Superior temporal gyrus (tissue), 1 donor: ENCODE data around the gene RAPGEF6.
"Not testable (repeated sequence)": the region's sequence is repeated elsewhere in the genome, so short reads cannot be mapped to it uniquely, and the experiment has no call there.

Source experiments
- DNase-seq: peaks from one replicate; pipeline ENCODE4 v3.0.0-alpha.2; 2016; ENCODE audit errors: extremely low spot score

RAPGEF6 gene

DNA sequence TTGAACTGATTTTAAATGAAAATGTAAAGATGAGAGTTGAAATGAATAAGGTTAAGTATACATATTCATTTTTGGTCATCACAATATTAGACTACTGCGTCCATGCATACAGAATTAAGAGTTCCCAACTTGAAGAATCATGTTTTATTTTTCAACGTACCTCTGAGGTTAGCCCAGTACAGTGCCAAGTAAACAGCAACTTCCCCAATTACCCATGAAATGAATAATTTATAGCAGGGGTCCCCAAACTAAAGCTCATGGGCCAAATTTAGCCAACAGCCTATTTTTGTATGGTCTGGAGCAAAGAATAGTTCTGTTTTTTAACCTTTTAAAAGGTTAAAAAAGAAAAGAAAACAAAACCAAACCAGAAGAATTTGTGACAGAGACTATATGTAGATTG, 203.2 kb downstream of the RAPGEF6 start:
- DNase-seq, result no peak

DNA sequence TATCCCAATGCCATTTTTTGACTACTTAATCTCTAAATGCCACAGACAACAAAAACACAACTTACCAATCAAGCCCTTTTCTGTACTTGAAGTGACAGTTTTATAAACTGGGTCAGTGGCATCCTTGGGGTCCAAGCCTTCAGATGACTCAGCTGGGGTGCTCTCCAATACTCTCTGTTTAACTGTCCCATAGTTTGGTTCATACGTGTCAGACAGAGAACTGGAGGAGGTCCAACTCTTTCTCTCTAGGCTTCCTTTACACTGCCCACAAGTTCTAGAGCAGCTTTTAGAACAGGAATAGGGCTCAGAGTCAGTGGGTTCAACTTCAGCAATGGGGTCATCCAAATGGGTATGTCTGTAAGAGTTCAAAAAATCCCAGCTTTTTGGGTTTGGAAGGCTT, 204.2 kb downstream of the RAPGEF6 start:
- DNase-seq, result no peak

- DNase-seq, result no peak
Observed at GRCh38 chr5:131426011-131426410, 209.0 kb downstream of the RAPGEF6 start.

GRCh38 chr5:131423056-131423455, 212.0 kb downstream of the RAPGEF6 start:
- DNase-seq, result peak; percentile 60

- no peak for DNase-seq
Observed at GRCh38 chr5:131419877-131420276, 215.2 kb downstream of the RAPGEF6 start.

DNA sequence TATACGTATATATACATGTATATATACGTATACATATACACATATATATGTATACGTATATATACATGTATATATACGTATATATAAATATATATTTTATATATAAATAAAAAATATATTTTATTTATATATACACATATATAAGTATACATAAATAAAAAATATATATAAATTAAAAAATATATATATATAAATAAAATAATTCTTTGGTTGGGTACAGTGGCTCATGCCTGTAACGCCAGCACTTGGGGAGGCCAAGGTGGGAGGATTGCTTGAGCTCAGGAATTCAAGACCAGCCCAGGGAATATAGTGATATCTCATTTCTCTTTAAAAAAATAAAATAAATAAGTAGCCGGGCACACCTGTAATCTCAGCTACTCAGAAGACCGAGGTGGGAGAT, 216.2 kb downstream of the RAPGEF6 start:
- DNase-seq, result no peak

DNA sequence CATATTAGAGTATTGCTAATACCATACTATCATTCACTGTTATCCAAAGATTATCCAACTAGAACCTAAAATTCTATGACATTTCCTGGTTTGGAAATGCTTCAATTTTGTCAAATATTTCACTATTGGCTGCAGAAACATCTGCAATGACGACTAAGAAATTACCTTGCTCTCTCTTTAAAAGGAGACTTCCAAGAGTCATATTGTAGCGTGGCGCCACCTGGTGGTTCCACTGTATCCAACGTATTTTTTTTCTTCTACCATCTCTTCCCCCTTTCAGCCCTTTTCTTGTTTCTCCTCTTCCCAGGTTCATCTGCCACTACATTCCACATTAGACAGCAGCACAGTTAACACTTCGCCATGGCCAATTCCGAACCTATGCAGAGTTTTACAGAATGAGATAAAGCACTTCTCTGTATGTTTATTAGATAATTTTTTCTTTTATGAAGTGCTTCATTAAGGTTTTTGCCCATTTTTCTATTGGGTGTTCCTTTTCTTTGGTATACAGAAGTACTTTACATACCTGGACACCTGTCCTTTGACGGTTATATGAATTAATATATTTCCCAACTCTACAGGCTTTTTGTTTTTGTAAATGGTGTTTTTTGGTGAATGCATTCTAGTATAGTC, 217.7 kb downstream of the RAPGEF6 start:
- peak; percentile 95 for DNase-seq

- DNase-seq, result no peak
Observed at GRCh38 chr5:131416729-131417128, 218.3 kb downstream of the RAPGEF6 start.

DNA sequence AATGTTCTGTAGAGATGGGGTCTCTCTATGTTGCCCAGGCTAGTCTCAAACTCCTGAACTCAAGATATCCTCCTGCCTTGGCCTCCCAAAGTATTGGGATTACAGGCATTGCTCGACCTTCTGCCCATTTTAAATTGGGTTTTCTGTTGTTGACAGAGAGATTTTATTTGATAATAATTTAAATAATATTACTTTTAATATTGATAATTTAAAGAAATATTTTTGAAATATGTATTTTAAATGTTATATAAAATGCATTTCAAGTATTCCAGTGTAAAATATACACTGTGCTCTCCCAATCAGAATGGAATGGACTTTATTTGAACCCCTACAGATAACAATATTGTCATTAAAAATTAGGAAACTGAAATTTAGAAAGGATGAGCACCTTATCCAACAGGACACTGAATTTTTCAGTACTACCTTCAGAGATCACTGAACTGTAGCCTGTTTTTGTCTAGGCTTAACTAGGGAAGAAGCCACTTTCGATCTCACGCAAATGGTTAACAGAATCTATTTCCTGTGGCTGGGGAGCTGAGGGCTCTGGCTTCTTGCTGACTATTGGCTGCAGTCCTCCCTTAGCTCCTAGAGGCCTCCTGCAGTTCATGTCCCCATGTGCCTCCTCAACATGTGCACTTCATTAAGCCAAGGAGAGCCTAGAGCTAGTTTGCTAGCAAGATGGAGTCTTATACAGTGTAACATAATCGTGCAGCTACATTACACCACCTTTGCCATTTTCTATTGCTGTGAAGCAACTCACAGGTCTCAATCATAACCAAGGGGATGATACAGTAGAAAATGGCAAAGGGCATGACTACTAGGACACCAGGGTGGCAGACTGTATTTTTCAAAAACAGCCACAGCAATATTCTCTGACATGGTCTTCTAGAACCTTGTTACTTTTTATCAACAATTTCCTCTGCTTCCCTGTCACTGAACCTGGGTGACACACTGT, 221.1 kb downstream of the RAPGEF6 start:
- DNase-seq, result no peak

DNA sequence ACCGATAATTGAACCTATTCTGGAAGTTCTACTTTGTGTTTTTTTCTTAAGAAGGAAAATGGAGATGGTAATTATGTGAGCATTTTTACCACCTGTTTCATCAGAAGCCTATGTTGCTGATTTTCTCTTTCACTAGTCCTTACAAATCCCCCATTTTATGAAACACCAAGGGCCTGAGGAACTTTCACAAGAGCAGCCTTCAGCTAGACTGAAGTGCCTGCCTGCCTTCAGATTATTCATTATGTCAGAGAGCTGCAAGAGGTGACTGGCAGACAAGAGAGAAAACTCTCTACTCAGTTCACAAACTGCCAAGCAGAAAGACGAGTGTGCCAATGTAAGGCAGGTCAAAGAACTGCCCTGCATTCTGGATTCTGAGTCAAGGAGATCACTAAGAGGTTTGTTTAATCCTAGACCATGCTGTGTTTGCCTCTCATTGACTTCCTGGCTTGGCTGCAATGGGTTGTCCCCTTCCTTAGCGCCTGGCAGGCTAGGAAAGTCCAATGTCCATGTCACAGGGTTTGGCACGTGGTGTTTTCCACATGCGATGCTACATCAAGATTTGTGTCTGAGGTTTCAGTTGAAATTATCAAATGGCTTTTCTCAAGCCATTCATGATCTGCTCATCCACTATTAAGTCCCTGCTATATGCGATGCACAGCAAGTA, 227.9 kb downstream of the RAPGEF6 start:
- no peak for DNase-seq

GRCh38 chr5:131406076-131406475, 229.0 kb downstream of the RAPGEF6 start:
- DNase-seq, result no peak

GRCh38 chr5:131405674-131406073, 229.4 kb downstream of the RAPGEF6 start:
- DNase-seq, result no peak

GRCh38 chr5:131400585-131400984, 234.4 kb downstream of the RAPGEF6 start:
- no peak for DNase-seq

DNA sequence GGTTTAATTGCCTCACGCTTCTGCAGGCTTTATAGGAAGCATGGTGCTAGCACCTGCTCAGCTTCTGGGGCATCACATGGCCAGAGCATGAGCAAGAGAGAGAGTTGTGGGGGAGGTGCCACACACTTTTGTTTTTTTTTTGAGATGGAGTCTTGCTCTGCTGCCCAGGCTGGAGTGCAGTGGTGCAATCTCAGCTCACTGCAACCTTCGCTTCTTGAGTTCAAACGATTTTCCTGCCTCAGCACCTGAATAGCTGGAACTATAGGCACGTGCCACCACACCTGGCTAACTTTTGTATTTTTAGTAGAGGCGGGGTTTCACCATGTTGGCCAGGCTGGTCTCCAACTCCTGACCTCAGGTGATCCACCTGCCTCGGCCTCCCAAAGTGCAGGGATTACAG, 236.0 kb downstream of the RAPGEF6 start:
- DNase-seq, result not testable (repeated sequence)

- DNase-seq, result no peak
Observed at GRCh38 chr5:131396630-131397273, 238.3 kb downstream of the RAPGEF6 start.

DNA sequence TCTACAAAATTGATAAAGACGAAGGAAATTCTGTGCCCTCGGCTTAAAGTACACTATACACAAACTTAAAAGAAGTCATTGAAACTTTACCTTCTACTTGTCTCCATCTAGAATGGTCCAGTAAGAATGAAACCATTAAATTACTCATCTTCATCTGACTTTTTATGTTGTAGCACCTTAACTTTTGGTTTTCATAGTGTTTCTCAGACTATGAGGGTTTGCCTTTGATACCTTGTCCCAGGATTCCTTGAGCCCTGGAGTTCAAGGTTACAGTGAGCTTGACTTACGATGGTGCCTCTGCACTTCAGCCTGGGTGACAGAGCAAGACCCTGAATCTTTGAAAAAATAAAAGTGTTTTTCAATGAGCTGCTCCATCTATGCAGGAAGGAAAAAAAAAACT, 239.0 kb downstream of the RAPGEF6 start:
- no peak for DNase-seq

- DNase-seq, result peak; percentile 63
Observed at GRCh38 chr5:131394128-131394527, 240.9 kb downstream of the RAPGEF6 start.

DNA sequence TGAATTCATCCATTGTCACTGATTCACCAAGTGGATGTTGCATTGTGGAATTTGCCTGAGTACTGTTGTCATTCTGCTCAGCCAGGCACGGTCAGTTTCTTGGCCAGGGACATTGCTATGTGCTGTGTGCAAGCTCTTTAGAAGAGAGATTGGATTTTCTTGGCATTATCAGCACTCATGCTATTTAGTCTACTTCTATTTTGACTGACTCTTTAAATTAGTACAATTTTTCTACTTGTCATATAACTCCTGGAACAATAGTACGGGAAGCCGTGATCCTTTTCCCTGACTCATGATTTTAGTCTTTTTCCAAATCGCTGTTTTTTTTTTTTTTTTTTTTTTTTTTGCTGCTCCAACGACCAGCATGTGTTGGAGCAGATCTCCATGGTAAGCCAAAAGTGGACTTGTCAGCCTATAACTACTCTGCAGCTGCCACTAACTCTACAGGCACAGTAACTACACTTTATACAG, 241.5 kb downstream of the RAPGEF6 start:
- DNase-seq, result peak; percentile 83

DNA sequence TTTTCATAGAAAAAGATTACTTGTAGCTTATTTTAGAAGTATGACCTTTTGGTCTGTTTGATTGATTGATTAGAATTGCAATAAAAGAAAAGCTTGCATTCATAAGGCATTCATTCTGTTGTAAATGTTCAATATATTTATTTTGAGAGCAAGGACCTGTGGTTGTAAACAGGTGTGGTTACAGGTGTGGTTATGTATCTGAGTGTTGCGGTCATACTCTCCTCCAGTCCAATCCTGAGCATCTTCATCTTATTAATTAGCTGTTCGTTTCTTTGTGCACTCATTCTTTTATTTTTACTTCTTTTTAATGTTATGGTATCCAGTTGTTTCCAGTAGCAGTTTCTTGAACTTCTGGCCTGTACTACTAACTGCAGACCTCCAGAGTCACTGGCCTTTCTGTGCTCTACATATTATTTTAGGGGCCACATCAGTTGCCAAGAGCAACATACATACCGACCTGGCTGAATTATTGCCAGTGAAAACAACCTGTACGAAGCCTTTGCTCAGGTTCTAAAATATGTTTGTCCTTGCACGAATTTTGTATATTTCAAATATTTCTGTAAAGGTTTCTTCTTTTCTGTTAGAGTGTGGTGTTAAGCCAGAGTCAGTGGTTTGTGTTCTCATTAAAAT, 242.4 kb downstream of the RAPGEF6 start:
- DNase-seq, result no peak

GRCh38 chr5:131389869-131390265, 245.2 kb downstream of the RAPGEF6 start:
- no peak for DNase-seq

GRCh38 chr5:131389096-131389868, 245.7 kb downstream of the RAPGEF6 start:
- DNase-seq, result no peak
